HG03469 (cell line): ENCODE measurements around the gene EI24.
A peak's percentile ranks its signal among the peaks of the same experiment; 100 is the strongest.

Experiments
- ATAC-seq: cut with Tn5 transposase; IDR thresholded peaks from one replicate; pipeline ENCODE4 v1.9.1; 2021; ENCODE audit warnings: mild to moderate bottlenecking, moderate library complexity, moderate number of reproducible peaks; ENCODE audit not compliant: unreplicated experiment

Gene EI24

GRCh38 chr11:125625630-125626287, 56.5 kb downstream of the EI24 start:
- peak; percentile 61 for ATAC-seq

- ATAC-seq, result peak; percentile 18
These were observed 57.1 kb downstream of the EI24 start for GRCh38 chr11:125626288-125626950.

GRCh38 chr11:125627236-125627910, 58.1 kb downstream of the EI24 start:
- ATAC-seq, result no peak
